ENCODE data around the gene FAM216A. TPM values are rescaled to one million over a fixed set of nuclear protein-coding genes. Genes with fewer than 3 reads are reported as not detected.
"Not testable (repeated sequence)": the region's sequence is repeated elsewhere in the genome, so short reads cannot be mapped to it uniquely, and the experiment has no call there.

Gene FAM216A
- total and polyA plus RNA-seq, 8 donors: 3.8 to 19.3 (median 5.6) TPM; not detected in 2

DNA sequence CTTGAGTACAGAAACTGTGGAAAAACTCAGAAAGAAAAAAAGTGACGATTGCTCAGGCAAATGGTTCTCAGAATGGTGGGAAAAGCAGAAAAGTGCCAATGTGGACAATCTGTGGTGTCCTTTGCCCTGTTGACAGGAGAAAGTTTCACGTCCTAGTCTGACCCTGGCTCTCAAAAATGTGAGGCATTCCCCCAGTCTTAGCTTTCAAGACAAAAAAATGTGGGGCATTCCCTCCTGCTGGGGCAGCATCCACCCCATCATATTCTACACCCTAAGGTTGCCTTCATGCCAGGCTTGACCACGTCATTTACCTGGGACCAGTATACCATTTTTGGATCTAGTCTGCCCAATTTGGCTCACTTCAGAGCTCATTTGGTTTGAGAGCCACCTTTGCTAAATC is 44.4 kb upstream of the FAM216A start:
- Histone ChIP-seq H3K27ac (no peak overlapping the region), H3K36me3 (no peaks in the 10 kb centered on the region), H3K4me3 (no peak overlapping the region), H3K4me1 (no peaks in the 10 kb centered on the region), H3K27me3 (no peaks in the 10 kb centered on the region), H3K9me3 (no peaks in the 10 kb centered on the region)
- TF ChIP-seq, protein P1, sequence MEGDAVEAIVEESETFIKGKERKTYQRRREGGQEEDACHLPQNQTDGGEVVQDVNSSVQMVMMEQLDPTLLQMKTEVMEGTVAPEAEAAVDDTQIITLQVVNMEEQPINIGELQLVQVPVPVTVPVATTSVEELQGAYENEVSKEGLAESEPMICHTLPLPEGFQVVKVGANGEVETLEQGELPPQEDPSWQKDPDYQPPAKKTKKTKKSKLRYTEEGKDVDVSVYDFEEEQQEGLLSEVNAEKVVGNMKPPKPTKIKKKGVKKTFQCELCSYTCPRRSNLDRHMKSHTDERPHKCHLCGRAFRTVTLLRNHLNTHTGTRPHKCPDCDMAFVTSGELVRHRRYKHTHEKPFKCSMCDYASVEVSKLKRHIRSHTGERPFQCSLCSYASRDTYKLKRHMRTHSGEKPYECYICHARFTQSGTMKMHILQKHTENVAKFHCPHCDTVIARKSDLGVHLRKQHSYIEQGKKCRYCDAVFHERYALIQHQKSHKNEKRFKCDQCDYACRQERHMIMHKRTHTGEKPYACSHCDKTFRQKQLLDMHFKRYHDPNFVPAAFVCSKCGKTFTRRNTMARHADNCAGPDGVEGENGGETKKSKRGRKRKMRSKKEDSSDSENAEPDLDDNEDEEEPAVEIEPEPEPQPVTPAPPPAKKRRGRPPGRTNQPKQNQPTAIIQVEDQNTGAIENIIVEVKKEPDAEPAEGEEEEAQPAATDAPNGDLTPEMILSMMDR (IDR thresholded peaks at IDR 0.05): no peak
- TF ChIP-seq POLR2A (IDR thresholded peaks at IDR 0.05) (no peak), EP300 (IDR thresholded peaks at IDR 0.05) (no peak), POLR2AphosphoS5 (IDR thresholded peaks at IDR 0.05) (no peak)
- no peak for DNase-seq
- intact Hi-C loops (cut with DNase I; ENCODE audit: low total_unique reads): no loop called here
- 68 to 87% (median 69%) methylated on average over 3 of the region's 3 CpGs for WGBS, 5 donors

DNA sequence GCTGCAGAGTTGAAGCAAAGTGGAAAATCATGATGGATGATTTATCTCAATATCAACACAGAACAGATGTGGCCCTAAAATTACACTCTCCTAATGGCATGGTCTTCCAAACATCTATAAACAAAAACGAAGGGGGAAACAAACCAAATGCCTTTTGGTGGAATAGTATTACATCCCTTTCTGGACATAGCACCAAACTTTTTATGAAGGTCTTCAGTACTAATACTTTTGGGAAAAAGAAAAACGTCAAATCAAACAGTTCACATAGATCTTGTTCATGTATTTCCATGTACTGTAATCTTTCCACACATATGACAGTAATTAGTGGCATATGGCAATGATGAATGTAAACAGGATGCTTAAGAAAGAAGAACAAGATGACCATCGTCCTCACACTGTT is 42.2 kb upstream of the FAM216A start:
- peak in 1 of 2 donors; percentile 26 for DNase-seq
- Histone ChIP-seq H3K9me3 (no peaks in the 10 kb centered on the region), H3K27me3 (no peaks in the 10 kb centered on the region), H3K4me3 (no peak overlapping the region), H3K4me1 (peaks cover 0 to 5% (median 2%) of the 10 kb centered on the region in 4 donors), H3K27ac (peak overlapping the region in 1 of 5 donors; percentile 18), H3K36me3 (no peaks in the 10 kb centered on the region)
- intact Hi-C loops (cut with DNase I; ENCODE audit: low total_unique reads): no loop called here
- WGBS, 5 donors: 30 to 58% (median 50%) methylated on average over 3 of the region's 3 CpGs
- no peak for TF ChIP-seq POLR2A (IDR thresholded peaks at IDR 0.05)
- TF ChIP-seq EP300 (IDR thresholded peaks at IDR 0.05): no peak
- TF ChIP-seq, protein P1 (IDR thresholded peaks at IDR 0.05): no peak
- no peak for TF ChIP-seq POLR2AphosphoS5 (IDR thresholded peaks at IDR 0.05)

DNA sequence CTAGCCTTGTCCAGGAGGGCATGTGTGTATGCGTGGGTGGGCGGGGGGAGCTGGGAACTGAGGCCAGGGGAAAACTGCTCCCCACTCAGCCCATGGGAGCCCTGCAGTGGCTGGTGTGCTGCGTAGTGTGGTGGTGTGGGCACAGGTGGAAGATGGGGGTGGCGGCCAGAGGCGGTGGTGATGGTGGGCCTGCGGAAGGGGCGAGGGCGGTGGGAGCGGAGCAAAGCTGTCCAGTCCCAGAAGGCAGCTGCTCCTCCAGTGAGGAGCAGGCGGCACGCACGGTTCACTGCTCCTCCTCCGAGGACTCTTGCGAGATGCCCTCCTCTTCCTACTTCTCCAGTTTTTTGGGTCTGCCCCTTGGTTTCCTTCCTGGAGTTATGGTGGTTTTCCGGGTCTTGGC is 39.0 kb upstream of the FAM216A start:
- intact Hi-C loops (cut with DNase I; ENCODE audit: low total_unique reads): loop anchor here (10.0 kb wide), 1 partner anchor 335 kb away; no protein-coding TSS in a partner anchor
- DNase-seq, H3K4me1 ChIP-seq, H3K27me3 ChIP-seq, H3K4me3 ChIP-seq, H3K9me3 ChIP-seq, H3K27ac ChIP-seq: not testable (repeated sequence)
- 92 to 95% (median 93%) methylated on average over 9 to 15 of the region's 15 CpGs for WGBS, 5 donors
- H3K36me3 ChIP-seq: peaks cover 4 to 13% (median 10%) of the 10 kb centered on the region in 4 donors

DNA sequence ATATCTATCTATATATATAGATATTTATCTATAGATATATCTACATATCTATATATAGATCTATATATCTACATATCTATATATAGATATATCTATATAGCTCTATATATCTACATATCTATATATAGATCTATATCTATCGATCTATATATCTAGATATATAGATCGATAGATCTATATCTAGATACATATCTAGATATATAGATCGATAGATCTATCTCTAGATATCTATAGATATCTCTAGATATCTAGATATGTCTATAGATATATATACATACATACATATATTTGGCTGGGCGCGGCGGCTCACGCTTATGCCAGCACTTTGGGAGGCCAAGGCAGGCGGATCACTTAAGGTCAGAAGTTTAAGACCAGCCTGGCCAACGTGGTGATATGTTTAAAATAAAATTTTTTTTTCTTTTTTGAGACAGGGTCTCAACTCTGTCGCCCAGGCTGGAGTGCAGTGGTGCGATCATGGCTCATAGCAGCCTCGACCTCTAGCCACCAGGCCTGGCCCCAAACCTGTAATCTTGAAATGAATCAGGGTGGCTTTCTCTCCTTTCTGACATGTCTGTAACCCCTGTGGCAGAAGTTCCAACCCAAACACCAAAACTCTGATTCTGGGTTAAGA is 36.6 kb upstream of the FAM216A start:
- Histone ChIP-seq H3K27me3 (no peaks in the 10 kb centered on the region), H3K27ac (peak overlapping the region in 4 of 5 donors; percentile 45 to 77 (median 67)), H3K4me1 (peaks cover 0 to 5% (median 2%) of the 10 kb centered on the region in 4 donors), H3K9me3 (no peaks in the 10 kb centered on the region), H3K4me3 (peak overlapping the region; percentile 46 to 51 (median 49)), H3K36me3 (peaks cover 23 to 37% (median 34%) of the 10 kb centered on the region in 4 donors)
- 72 to 83% (median 77%) methylated on average over 12 of the region's 12 CpGs for WGBS, 5 donors
- intact Hi-C loops (cut with DNase I; ENCODE audit: low total_unique reads): loop anchor here (10.0 kb wide), 1 partner anchor 337 kb away; no protein-coding TSS in a partner anchor
- DNase-seq: no peak
- TF ChIP-seq, protein P1 (IDR thresholded peaks at IDR 0.05): no peak
- TF ChIP-seq POLR2A (IDR thresholded peaks at IDR 0.05) (no peak), POLR2AphosphoS5 (IDR thresholded peaks at IDR 0.05) (no peak), EP300 (IDR thresholded peaks at IDR 0.05) (no peak)

DNA sequence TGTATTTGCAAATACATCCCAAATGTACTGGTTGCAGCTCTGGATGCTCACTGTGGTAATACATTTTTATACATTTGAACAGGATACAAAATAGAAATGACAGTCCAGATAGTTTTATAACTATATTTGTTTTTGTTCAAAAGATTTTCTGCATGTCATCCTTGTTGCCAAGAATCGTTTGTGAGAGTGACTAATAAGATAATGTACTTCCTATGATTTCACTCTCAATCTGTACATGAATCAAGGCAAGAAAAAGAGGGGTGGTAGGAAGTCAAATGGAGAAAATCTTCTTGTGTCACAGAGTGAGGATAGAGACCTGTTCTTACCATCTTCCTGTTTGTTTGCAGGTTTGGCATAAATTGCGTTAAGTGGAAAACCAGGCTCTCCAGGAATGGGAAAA is 32.4 kb upstream of the FAM216A start:
- no peak overlapping the region for H3K27ac ChIP-seq
- 48 to 60% (median 57%) methylated on average over 2 of the region's 2 CpGs for WGBS, 5 donors
- DNase-seq: no peak
- H3K4me1 ChIP-seq: peaks cover 0 to 1% (median under 1%) of the 10 kb centered on the region in 4 donors
- intact Hi-C loops (cut with DNase I; ENCODE audit: low total_unique reads): loop anchor here (10.0 kb wide), 1 partner anchor 341 kb away; no protein-coding TSS in a partner anchor
- H3K36me3 ChIP-seq: peaks cover 43 to 78% (median 75%) of the 10 kb centered on the region in 4 donors
- H3K9me3 ChIP-seq: no peaks in the 10 kb centered on the region
- H3K4me3 ChIP-seq: no peak overlapping the region
- TF ChIP-seq POLR2A (IDR thresholded peaks at IDR 0.05) (no peak), POLR2AphosphoS5 (IDR thresholded peaks at IDR 0.05) (no peak), EP300 (IDR thresholded peaks at IDR 0.05) (no peak)
- TF ChIP-seq, protein P1 (IDR thresholded peaks at IDR 0.05): no peak
- no peaks in the 10 kb centered on the region for H3K27me3 ChIP-seq
